Dermis blood vessel endothelial cell (primary cell): ENCODE measurements around the gene ZMIZ1. TPM values are rescaled to one million over a fixed set of nuclear protein-coding genes. Genes with fewer than 3 reads are reported as not detected.
"Not testable (repeated sequence)": the region's sequence is repeated elsewhere in the genome, so short reads cannot be mapped to it uniquely, and the experiment has no call there.

Source experiments
- DNase-seq: peaks from one replicate; pipeline ENCODE4 v3.0.0; 2010
- total RNA-seq: library from RNA; depleted of rRNA; stranded (reverse); fragments of >200 nt; gene quantifications from 2 replicates; pipeline ENCODE4 v1.2.3, GENCODE V29; 2014

The ZMIZ1 gene
- total RNA-seq, 1 donor from 2014 or later = 18.2 TPM

GRCh38 chr10:79268742-79269141 lies 200.0 kb downstream of the ZMIZ1 start:
- no peak for DNase-seq

GRCh38 chr10:79269443-79269842 lies 200.7 kb downstream of the ZMIZ1 start:
- no peak for DNase-seq

- no peak for DNase-seq
These were observed 201.2 kb downstream of the ZMIZ1 start for GRCh38 chr10:79269969-79270368.

GRCh38 chr10:79270466-79271246 lies 201.9 kb downstream of the ZMIZ1 start:
- no peak for DNase-seq

- no peak for DNase-seq
These were observed 203.6 kb downstream of the ZMIZ1 start for GRCh38 chr10:79272353-79272752.

GRCh38 chr10:79273604-79274003 lies 204.8 kb downstream of the ZMIZ1 start:
- no peak for DNase-seq

GRCh38 chr10:79274279-79275104 lies 205.7 kb downstream of the ZMIZ1 start:
- DNase-seq = no peak

GRCh38 chr10:79275105-79275430 lies 206.3 kb downstream of the ZMIZ1 start:
- DNase-seq = no peak

- no peak for DNase-seq
These were observed 206.7 kb downstream of the ZMIZ1 start for GRCh38 chr10:79275431-79275851.

GRCh38 chr10:79277579-79278269 lies 209.0 kb downstream of the ZMIZ1 start:
- no peak for DNase-seq

- not testable (repeated sequence) for DNase-seq
These were observed 210.3 kb downstream of the ZMIZ1 start for GRCh38 chr10:79279047-79279446.

GRCh38 chr10:79280956-79281355 lies 212.2 kb downstream of the ZMIZ1 start:
- DNase-seq = no peak

- DNase-seq = no peak
These were observed 213.6 kb downstream of the ZMIZ1 start for GRCh38 chr10:79282388-79282787.

- no peak for DNase-seq
These were observed 214.8 kb downstream of the ZMIZ1 start for GRCh38 chr10:79283616-79284015.

GRCh38 chr10:79284158-79284871 lies 215.5 kb downstream of the ZMIZ1 start:
- DNase-seq = no peak

- DNase-seq = no peak
These were observed 216.8 kb downstream of the ZMIZ1 start for GRCh38 chr10:79285315-79286197.

GRCh38 chr10:79286318-79286951 lies 217.7 kb downstream of the ZMIZ1 start:
- DNase-seq = peak; percentile 86

GRCh38 chr10:79287973-79288723 lies 219.4 kb downstream of the ZMIZ1 start:
- DNase-seq = no peak

- no peak for DNase-seq
These were observed 221.0 kb downstream of the ZMIZ1 start for GRCh38 chr10:79289801-79290200.

GRCh38 chr10:79292026-79292766 lies 223.4 kb downstream of the ZMIZ1 start:
- no peak for DNase-seq
